ENCODE results near the gene MEGF9. TPM values are rescaled to one million over a fixed set of nuclear protein-coding genes. Genes with fewer than 3 reads are reported as not detected.

MEGF9 gene
- total RNA-seq, 1 experiment from 2014 or later: 8.3 TPM

Other genes with a start within 250 kb of the MEGF9 start
- gene CDK5RAP2, start 134.3 kb downstream of the MEGF9 start, total RNA-seq (2021; ENCODE audit: unreplicated experiment): 56.2 TPM
- 59.6 TPM for gene FBXW2, start 78.9 kb upstream of the MEGF9 start, total RNA-seq (2021; ENCODE audit: unreplicated experiment)
- gene PSMD5, start 128.5 kb upstream of the MEGF9 start, total RNA-seq (2021; ENCODE audit: unreplicated experiment): 64.3 TPM
- gene PHF19, start 162.7 kb upstream of the MEGF9 start, total RNA-seq (2021; ENCODE audit: unreplicated experiment): 74.0 TPM
- 1.7 TPM for gene TRAF1, start 212.3 kb upstream of the MEGF9 start, total RNA-seq (2021; ENCODE audit: unreplicated experiment)